NK-92 treated with Interleukin-12 subunit alpha and Interleukin-12 subunit beta, amount 100 ng/mL, for 24 hours (cell line): ENCODE data around the gene NABP1.
"Not testable (repeated sequence)": the region's sequence is repeated elsewhere in the genome, so short reads cannot be mapped to it uniquely, and the experiment has no call there.

Experiments used
- DNase-seq: peaks from one replicate; lab custom pipeline; 2025; lab: John Stamatoyannopoulos, UW

The NABP1 gene

DNA sequence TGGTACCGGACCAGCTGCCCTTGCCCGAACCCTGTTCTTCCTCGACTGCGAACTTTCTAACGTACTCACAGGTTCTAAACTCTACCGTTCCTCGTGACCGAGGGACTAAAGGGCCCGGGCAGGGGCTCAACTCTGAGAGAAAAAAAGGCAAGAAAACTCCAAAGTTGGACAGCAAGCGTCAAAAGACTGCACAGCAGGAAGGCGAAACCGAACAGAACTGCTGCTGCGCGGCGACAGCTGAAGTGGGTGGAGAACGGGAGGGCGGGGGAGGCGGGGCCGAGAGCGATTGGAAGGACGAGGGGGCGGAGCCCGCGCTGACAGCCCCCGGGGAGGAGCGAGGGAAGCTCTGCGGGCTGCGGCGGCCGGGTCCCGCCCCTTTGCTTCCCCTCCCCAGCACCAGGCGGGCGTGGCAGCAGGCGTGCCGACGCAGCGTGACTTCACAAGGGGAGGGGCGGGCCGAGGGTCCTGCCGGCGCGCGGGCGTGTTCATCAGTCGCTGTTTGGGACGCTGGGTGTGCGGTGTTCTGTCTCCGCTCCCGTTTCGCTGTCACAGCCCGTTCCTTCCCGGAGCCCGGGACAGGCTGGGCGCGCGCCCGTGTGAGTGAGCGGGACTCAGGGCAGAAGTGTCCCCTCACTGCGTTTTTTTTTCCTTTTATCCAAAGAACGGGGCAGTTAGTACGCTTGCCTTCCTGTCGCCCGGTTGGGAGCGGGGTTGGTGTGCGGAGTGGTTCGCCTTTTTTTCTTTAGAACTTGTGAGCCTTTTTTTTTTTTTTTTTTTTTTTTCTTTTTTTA, at the start of gene NABP1:
TSS of gene NABP1 (plus strand) at position 491 of the 791 bp plus-strand sequence. CDS start 479 bp downstream, outside the sequence.
- DNase-seq: peak; percentile 99

DNA sequence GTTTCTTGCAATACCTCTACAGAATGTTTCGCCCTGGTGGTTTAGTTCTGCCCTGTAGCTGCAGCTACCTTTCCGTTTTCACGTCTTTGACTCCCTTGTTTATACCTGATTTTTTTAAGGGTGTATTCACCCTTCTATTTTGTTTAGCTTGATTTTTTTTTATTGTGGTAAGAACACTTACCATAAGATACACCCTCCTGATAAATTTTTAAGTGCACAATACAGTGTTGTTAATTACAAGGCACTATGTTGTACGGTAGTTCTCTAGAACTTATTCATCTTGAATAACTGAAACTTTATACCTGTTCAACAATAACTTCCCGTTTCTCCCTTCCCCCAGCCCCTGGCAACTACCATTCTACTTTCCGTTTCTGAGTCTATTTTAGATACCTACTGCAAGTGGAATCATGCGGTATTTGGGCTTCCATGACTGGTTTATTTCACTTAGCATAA, 48.9 kb upstream of the NABP1 start:
- DNase-seq: no peak

DNA sequence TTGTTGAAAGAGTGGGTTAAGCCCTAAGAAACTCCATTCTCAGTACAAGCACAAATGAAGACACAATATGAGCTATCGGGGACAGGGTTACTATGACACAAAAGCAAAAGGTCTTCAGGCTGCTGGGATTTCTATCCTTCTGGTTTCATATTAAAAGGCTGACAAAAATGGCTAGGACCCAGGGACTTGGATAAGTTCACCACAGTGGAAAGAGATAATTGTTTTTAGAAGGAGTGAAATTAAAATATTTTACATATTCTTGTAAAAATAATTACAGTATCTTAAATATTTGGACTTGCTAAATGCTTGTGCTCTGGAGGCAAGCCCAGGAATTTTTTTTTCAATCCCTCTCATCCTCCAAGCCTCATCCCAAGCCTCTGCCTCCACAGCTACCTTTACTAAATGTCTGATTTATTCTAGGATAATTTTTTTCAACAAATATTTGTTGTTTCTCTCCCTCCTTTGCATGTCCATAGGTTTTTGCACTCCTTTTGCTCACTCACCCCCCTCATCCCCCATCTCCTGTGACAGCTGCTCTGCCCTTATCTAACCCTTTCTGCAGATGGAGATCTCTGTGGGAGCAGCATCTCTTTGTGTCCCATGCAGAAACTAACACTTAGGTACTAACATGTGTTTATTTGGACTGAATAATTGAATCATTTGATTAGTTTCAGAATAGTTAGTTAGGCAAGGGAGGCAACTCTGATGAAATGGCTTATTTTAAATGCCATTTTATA, 47.8 kb upstream of the NABP1 start:
- no peak for DNase-seq

- DNase-seq: no peak
Measured at GRCh38 chr2:191631754-191632153, 46.2 kb upstream of the NABP1 start.

DNA sequence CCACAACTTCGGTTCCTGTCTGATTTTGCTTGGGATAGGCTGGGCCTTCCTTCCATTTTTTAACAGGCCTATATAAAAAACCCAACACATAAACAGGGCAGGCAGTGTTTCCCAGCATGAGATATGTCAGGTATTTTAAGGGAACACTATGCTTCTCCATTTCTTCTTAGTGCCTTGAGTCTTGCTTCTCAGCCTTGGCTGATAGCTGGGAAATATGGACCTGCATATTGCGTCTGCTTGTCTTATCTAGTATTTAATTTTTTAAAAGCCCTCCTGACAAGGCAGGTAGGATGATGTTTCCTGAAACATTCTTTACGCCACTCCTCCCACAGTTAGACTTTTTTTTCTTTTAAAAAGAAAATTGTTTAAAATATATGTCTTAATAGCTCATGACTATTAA, 45.5 kb upstream of the NABP1 start:
- no peak for DNase-seq

DNA sequence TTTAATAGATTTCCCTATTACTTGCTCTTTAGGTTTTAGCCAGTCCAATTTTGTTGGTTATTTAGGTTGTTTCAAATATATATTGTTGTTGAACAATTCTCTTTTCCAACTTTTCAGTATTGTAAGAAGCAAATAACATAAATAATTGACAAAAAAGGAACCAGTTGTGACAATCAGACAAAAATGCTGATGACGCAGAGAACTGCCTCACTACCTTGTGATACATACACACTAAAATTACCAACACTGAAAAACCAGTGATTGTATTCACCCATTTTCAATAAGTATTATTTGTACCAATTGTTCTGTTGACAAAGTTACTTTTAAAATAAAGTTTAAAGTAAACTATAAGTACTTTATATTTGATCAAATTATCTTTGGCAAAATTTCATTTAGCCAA, 43.1 kb upstream of the NABP1 start:
- no peak for DNase-seq

DNA sequence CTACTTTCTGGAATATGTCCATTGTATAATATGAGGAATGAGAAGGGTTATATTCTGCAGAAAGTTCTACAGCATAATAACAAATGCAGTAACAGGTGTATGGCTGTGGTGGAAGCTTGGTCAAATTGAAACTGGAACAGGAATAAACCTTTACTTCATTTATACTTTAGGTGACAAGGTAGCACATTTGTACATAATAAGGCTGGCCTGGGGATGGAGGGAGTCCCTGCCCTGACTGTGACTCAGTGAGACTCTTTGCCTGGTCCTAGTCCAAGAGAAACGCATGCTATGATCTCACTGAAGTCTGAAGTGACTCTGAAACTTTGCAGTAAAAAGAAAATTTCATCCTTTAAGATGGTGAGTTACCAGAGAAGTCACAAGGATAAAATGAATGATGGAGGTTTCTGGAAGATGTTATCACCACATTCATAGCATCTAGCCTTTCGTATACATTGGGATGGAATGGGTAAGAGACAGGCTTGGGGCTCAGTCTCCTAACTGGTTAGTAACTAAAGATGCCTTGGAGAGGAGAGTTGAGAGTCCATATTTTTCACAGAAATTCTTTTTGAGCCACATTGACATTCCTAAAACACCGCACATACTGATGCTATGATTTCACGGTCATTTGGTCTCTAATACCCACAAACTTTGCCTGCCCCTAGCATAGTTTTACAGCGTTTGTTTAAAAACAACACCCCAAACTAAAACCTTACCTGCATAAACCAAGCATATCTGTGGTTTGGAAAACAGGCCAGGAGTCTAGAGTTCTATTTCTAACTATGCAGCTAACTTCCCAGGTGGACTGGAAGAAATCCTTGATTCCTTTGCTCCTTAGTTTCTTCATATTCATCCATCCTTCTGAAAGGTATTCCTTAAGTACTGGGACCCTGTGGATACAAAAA, 42.4 kb upstream of the NABP1 start:
- no peak for DNase-seq

- no peak for DNase-seq
Measured at GRCh38 chr2:191636235-191636543, 41.7 kb upstream of the NABP1 start.

GRCh38 chr2:191636586-191636985, 41.4 kb upstream of the NABP1 start:
- no peak for DNase-seq

- no peak for DNase-seq
Measured at GRCh38 chr2:191637182-191638078, 40.5 kb upstream of the NABP1 start.

GRCh38 chr2:191638079-191638801, 39.7 kb upstream of the NABP1 start:
- no peak for DNase-seq

DNA sequence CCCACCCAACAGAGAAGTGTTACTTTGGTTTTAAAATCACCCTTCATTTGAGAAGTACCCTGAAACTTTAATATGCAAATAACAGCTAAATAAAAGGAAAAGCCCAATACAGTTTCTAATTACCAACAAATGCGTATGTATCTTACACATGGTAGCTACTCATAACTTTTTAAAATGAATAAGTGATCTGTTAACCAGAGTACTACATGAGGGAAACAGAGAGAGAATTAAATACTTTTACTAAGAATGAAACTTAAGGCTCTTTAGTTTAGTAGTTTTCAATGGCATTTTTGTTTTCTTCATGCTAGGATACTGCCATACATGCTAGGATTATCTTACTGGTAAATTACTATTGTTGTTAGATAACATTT, 39.1 kb upstream of the NABP1 start:
- no peak for DNase-seq

- DNase-seq: no peak
Measured at GRCh38 chr2:191641609-191642008, 36.3 kb upstream of the NABP1 start.

DNA sequence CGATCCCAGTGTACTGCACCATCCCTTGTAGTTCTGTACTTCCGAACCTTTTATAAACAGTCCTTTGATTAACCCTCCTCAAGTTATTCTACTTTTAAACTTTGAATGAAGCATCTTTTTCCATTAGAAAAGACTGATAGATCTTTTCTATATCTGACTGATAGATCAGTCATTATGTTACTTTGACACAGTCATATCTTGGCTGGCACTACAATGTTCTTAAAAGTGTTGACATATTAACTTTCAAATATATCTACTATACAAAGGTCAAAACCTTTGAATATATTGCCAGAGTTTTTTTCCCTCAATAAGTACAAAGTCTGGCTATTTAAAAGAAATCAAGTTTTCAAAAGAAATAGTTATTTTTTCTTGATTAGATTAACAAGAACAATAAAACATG, 35.4 kb upstream of the NABP1 start:
- DNase-seq: no peak

GRCh38 chr2:191643429-191643828, 34.5 kb upstream of the NABP1 start:
- no peak for DNase-seq

- not testable (repeated sequence) for DNase-seq
Measured at GRCh38 chr2:191644613-191645012, 33.3 kb upstream of the NABP1 start.

- no peak for DNase-seq
Measured at GRCh38 chr2:191645032-191645431, 32.9 kb upstream of the NABP1 start.

DNA sequence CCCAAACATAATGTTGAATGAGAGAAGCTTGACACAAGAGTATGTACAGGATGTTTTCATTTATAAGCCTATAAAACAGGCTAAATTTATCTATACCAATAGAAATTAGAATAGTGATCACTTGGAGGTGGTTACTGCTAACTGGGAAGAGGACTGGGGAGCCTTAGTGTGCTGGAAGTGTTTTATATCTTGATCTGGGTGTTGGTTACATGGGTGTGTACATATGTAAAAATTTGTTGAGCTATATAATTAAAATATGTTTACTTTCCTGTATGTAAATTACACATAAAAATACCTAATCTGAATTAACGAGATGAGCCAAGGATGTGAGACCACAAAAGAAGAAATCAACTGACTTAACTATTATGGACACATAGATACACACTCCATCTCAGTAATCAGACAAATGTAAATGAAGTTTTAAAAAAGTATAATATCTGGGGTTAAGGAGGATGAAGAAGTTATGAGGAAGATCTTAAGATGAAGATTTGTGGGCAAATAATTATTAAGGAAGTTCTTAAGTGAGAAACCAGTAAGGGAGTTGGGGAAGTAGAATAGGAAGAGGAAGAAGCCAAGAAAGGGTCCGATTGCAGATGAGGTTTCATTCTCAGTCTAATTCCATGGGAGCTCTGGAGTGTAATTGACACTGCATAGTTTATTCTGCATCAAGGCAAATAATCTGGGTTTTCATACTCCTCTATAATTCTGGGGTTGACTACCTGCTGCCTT, 32.3 kb upstream of the NABP1 start:
- DNase-seq: no peak

- no peak for DNase-seq
Measured at GRCh38 chr2:191646163-191646902, 31.6 kb upstream of the NABP1 start.
